Measurements from ENCODE around the gene KIFAP3. TPM values are rescaled to one million over a fixed set of nuclear protein-coding genes. Genes with fewer than 3 reads are reported as not detected.

Gene KIFAP3
- total RNA-seq, 1 experiment from 2014 or later: 20.0 TPM

DNA sequence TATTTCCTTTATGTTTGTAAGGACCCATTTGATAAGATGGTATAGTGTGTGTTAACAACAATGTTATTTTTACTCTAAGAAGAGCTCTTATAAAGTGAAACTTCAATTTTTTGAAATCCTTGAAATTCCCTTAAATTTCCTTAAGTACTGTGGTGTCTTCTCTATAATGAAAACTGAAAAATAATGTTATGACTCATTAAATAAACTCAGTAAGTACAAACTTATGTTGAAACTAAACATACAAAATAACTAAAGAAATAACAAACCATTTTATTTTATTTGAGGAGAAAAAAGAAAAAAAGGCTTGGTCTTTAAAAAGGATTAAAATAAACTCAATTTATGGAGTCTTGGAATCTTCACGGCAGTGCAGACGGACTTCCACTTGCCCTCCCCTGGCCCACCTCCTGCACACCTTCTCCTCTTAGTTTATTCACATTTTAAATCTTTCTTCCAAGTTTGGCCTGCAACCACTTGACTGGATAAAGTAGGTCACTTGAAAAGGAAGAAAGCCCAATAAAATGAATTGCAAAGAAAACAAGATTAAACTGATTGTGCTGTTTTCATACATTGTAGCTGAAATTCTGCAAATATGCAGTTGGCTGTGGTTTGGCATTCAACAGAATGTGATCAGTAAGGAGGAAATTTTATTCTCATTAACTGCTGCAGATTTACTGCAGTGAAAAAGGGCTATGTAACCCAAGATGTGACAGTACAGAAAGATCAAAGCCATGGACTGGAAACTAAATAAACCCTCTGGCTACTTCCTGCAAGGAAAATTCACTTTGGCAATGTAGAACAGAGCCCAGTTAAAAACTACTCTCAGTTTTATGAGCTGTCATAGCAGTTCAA is 132.3 kb downstream of the KIFAP3 start:
- CTCF ChIA-PET: interaction anchor here (0.6 kb wide), 1 partner anchor 379 kb away, joined by 3 read pairs; no protein-coding TSS in a partner anchor
- intact Hi-C loops (cut with micrococcal nuclease; ENCODE audit: unreplicated experiment): no loop called here
- Histone ChIP-seq H3K27me3 (ENCODE audit: control insufficient read depth, insufficient read depth, low read length) (no peaks in the 10 kb centered on the region), H3K9me3 (ENCODE audit: control insufficient read depth, insufficient read depth, low read depth, low read length) (no peaks in the 10 kb centered on the region), H3K36me3 (ENCODE audit: control insufficient read depth, insufficient read depth, low read length) (no peaks in the 10 kb centered on the region), H3K4me1 (ENCODE audit: control insufficient read depth, insufficient read depth, low read length) (no peaks in the 10 kb centered on the region; the same call in 1 of the 2 replicates), H3K4me3 (ENCODE audit: low read depth in 2 of 2, low read length in 2 of 2) (no peak overlapping the region), H3K27ac (ENCODE audit: low read length) (peak overlapping the region; percentile 48; the same call in 1 of the 2 replicates)
- in situ Hi-C loops (cut with HindIII; ENCODE audit: low pct_unique_long_range_greater_than_20kb, low sequenced_read_pairs): no loop called here
- POLR2A ChIA-PET: no interaction called here
- ATAC-seq: peak; percentile 80
- TF ChIP-seq POLR2AphosphoS5 (IDR thresholded peaks at IDR 0.05; ENCODE audit: low read depth, low read length): no peak
- peak; percentile 99 for TF ChIP-seq TCF7L2 (IDR thresholded peaks at IDR 0.05; ENCODE audit: low read depth, low read length)
- TF ChIP-seq, protein P1, sequence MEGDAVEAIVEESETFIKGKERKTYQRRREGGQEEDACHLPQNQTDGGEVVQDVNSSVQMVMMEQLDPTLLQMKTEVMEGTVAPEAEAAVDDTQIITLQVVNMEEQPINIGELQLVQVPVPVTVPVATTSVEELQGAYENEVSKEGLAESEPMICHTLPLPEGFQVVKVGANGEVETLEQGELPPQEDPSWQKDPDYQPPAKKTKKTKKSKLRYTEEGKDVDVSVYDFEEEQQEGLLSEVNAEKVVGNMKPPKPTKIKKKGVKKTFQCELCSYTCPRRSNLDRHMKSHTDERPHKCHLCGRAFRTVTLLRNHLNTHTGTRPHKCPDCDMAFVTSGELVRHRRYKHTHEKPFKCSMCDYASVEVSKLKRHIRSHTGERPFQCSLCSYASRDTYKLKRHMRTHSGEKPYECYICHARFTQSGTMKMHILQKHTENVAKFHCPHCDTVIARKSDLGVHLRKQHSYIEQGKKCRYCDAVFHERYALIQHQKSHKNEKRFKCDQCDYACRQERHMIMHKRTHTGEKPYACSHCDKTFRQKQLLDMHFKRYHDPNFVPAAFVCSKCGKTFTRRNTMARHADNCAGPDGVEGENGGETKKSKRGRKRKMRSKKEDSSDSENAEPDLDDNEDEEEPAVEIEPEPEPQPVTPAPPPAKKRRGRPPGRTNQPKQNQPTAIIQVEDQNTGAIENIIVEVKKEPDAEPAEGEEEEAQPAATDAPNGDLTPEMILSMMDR (IDR thresholded peaks at IDR 0.05): no peak
- no peak for TF ChIP-seq SIN3A (IDR thresholded peaks at IDR 0.05; ENCODE audit: borderline replicate concordance, insufficient read depth, low read depth, low read length)
- TF ChIP-seq, protein P2, sequence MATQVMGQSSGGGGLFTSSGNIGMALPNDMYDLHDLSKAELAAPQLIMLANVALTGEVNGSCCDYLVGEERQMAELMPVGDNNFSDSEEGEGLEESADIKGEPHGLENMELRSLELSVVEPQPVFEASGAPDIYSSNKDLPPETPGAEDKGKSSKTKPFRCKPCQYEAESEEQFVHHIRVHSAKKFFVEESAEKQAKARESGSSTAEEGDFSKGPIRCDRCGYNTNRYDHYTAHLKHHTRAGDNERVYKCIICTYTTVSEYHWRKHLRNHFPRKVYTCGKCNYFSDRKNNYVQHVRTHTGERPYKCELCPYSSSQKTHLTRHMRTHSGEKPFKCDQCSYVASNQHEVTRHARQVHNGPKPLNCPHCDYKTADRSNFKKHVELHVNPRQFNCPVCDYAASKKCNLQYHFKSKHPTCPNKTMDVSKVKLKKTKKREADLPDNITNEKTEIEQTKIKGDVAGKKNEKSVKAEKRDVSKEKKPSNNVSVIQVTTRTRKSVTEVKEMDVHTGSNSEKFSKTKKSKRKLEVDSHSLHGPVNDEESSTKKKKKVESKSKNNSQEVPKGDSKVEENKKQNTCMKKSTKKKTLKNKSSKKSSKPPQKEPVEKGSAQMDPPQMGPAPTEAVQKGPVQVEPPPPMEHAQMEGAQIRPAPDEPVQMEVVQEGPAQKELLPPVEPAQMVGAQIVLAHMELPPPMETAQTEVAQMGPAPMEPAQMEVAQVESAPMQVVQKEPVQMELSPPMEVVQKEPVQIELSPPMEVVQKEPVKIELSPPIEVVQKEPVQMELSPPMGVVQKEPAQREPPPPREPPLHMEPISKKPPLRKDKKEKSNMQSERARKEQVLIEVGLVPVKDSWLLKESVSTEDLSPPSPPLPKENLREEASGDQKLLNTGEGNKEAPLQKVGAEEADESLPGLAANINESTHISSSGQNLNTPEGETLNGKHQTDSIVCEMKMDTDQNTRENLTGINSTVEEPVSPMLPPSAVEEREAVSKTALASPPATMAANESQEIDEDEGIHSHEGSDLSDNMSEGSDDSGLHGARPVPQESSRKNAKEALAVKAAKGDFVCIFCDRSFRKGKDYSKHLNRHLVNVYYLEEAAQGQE (IDR thresholded peaks at IDR 0.05; ENCODE audit: insufficient read depth in 1 of 2, low read depth in 2 of 2, low read length in 1 of 2): no peak
- no TSS peak for BruUV-seq (replicated peaks)
- no peak for DNase-seq (ENCODE audit: low read depth, low spot score)

DNA sequence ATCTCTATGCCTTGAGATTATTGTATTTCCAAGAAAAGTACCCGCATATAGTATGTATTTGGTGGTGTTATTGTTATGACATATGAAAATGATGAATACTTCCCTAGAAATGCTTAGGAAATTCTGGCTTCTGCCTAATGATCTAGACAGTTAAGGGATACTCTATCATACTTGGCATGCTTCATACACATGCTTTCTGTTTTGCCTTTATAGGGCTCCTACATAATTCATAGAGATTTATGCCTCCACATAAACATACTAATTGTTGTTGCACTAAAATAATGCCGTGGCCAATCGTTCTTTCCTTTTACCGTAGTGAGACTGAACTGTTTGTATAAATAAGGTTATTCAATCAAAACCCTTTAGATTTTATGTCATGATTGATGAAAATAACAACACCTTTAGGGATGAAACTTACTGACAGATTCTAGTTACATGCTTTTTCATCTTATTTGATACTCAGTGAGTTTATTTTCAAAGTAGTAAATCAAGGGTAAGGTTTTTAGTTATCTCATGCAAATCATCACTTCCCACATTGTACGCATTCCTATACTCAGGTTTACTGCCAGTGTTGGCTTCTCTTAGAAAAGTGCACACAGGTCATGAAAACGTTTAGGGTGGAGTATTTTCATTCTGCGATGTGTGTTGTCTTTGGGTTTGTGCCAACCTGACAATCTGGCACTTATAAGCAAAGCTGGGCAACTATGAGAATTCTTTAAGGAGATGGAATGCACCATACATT is 140.3 kb downstream of the KIFAP3 start:
- peaks cover 23% of the 10 kb centered on the region; the same call in 1 of the 2 replicates for H3K4me1 ChIP-seq (ENCODE audit: control insufficient read depth, insufficient read depth, low read length)
- peak overlapping the region; percentile 82 for H3K27ac ChIP-seq (ENCODE audit: low read length)
- no TSS peak for BruUV-seq (replicated peaks)
- no peaks in the 10 kb centered on the region for H3K9me3 ChIP-seq (ENCODE audit: control insufficient read depth, insufficient read depth, low read depth, low read length)
- no peak overlapping the region for H3K4me3 ChIP-seq (ENCODE audit: low read depth in 2 of 2, low read length in 2 of 2)
- H3K27me3 ChIP-seq (ENCODE audit: control insufficient read depth, insufficient read depth, low read length): no peaks in the 10 kb centered on the region
- TF ChIP-seq TCF7L2 (IDR thresholded peaks at IDR 0.05; ENCODE audit: low read depth, low read length) (peak; percentile 86), SIN3A (IDR thresholded peaks at IDR 0.05; ENCODE audit: borderline replicate concordance, insufficient read depth, low read depth, low read length) (no peak)
- POLR2A ChIA-PET: no interaction called here
- no peak for DNase-seq (ENCODE audit: low read depth, low spot score)
- in situ Hi-C loops (cut with HindIII; ENCODE audit: low pct_unique_long_range_greater_than_20kb, low sequenced_read_pairs) (no loop called here), intact Hi-C loops (cut with micrococcal nuclease; ENCODE audit: unreplicated experiment) (loop anchor here (5.0 kb wide), 1 partner anchor 63 kb away; no protein-coding TSS in a partner anchor)
- no peaks in the 10 kb centered on the region for H3K36me3 ChIP-seq (ENCODE audit: control insufficient read depth, insufficient read depth, low read length)
- peak; percentile 94 for ATAC-seq
- CTCF ChIA-PET: no interaction called here
